OCI-LY7 (cell line): ENCODE results near the gene AAK1.

Experiments used
- EZH2phosphoT487 ChIP-seq: fragments of 200-600 bp; sonication (generic); IDR thresholded peaks from 2 replicates; pipeline ENCODE4 v1.6.1; 2018; ENCODE audit warnings: low read depth, borderline replicate concordance, mild to moderate bottlenecking, mixed run types, antibody characterized with exemption, low read length, moderate library complexity, mixed read lengths
- TF ChIP-seq, protein P1 (sequence below): fragments of 200-600 bp; sonication (generic); conservative IDR thresholded peaks from 2 replicates; pipeline ENCODE4 v1.5.1; 2014; ENCODE audit warnings: mild to moderate bottlenecking, antibody characterized with exemption, low read length, moderate library complexity, mixed read lengths

DNA sequence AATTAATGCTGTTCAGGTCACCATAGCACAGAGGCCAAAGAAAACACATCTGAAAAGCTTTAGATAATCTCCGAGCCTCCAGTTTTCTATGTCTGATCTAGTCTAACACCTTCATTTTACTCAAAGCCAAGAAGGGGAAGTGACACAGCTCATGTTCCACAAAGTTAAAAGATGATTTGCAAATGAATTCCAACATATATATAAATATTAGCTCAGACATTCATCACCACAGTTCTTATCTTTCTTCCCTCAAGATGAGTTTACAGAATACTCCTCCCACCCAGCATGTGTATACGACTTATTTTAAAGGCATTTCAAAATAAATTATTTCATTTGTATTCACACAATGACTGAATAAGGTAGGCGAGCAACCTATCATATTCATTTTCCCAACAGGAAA, 82.4 kb downstream of the AAK1 start:
- TF ChIP-seq, protein P1, sequence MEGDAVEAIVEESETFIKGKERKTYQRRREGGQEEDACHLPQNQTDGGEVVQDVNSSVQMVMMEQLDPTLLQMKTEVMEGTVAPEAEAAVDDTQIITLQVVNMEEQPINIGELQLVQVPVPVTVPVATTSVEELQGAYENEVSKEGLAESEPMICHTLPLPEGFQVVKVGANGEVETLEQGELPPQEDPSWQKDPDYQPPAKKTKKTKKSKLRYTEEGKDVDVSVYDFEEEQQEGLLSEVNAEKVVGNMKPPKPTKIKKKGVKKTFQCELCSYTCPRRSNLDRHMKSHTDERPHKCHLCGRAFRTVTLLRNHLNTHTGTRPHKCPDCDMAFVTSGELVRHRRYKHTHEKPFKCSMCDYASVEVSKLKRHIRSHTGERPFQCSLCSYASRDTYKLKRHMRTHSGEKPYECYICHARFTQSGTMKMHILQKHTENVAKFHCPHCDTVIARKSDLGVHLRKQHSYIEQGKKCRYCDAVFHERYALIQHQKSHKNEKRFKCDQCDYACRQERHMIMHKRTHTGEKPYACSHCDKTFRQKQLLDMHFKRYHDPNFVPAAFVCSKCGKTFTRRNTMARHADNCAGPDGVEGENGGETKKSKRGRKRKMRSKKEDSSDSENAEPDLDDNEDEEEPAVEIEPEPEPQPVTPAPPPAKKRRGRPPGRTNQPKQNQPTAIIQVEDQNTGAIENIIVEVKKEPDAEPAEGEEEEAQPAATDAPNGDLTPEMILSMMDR = no peak
- no peak for TF ChIP-seq EZH2phosphoT487
